ENCODE results near the gene FCHSD2. TPM values are rescaled to one million over a fixed set of nuclear protein-coding genes. Genes with fewer than 3 reads are reported as not detected.
A peak's percentile ranks its signal among the peaks of the same experiment; 100 is the strongest.

The FCHSD2 gene
- polyA plus RNA-seq, 1 donor from 2014 or later, result 72.1 TPM

DNA sequence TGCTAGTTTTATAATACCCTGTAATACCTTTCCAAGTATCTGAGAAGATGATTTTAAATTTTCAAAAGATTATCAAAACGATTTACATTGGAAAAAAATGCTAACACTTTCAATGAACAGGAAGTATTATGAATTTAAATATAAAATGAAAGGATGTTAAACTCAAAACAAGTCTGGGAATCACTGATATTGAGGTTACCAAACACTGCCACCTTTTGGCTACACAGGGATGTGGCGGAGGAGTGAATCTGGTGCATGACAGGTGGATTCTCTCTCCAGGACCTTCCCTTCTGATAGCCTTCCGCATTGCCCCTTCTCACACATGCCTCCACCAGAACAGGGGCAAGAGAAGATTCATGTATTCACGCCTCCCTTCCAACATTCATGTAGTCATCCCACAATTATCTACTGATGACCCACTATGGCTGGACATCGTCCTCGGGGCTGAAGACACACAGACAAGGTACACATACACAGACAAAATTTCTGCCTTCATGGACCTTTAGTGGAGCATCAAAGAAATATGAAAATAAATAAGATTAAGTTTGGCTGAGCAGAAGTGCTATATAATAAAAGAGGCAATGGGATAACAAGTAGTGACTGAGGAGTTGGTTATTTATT, 293.2 kb downstream of the FCHSD2 start:
- H3K36me3 Mint-ChIP-seq, result peaks cover 8% of the 10 kb centered on the region
- no peak overlapping the region for H3K4me3 Mint-ChIP-seq
- peaks cover 7 to 12% (median 7%) of the 10 kb centered on the region in 3 donors for H3K4me1 Mint-ChIP-seq
- no peaks in the 10 kb centered on the region for H3K27me3 Mint-ChIP-seq
- no peaks in the 10 kb centered on the region for H3K9me3 Mint-ChIP-seq
- peak overlapping the region in 2 of 3 donors; percentile 18 to 73 for H3K27ac Mint-ChIP-seq

DNA sequence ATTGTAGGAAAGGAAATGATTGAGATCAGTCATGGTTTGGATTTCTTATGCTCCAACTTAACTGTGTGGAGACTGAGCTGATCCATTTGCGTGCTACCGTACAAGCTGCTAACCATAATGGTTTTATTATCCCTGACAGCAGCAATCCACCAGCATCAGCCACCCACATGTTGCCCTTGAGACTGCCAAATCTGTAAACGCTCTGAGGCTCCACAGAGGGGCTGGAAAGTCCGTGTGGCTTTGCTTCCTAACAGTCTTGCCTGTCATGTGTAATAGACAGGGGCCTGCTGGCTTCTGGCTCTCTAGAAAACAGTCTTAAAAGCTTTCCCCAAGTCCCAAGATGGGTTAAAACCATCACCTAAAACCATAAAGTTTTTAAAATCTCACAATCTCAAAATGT, 297.8 kb downstream of the FCHSD2 start:
- peaks cover 6% of the 10 kb centered on the region for H3K36me3 Mint-ChIP-seq
- H3K27ac Mint-ChIP-seq, result peak overlapping the region in 2 of 3 donors; percentile 46 to 68
- no peaks in the 10 kb centered on the region for H3K9me3 Mint-ChIP-seq
- no peak overlapping the region for H3K4me3 Mint-ChIP-seq
- H3K27me3 Mint-ChIP-seq, result no peaks in the 10 kb centered on the region
- peaks cover 0 to 9% (median 0%) of the 10 kb centered on the region in 3 donors for H3K4me1 Mint-ChIP-seq

- Mint-ChIP-seq H3K27ac (peak overlapping the region in 1 of 3 donors; percentile 23), H3K4me1 (peaks cover 0 to 7% (median 3%) of the 10 kb centered on the region in 3 donors), H3K4me3 (no peak overlapping the region), H3K36me3 (peaks cover 6% of the 10 kb centered on the region), H3K27me3 (no peaks in the 10 kb centered on the region), H3K9me3 (no peaks in the 10 kb centered on the region)
These were observed 299.3 kb downstream of the FCHSD2 start for GRCh38 chr11:72842653-72843330.

GRCh38 chr11:72842126-72842525, 300.0 kb downstream of the FCHSD2 start:
- Mint-ChIP-seq H3K27me3 (no peaks in the 10 kb centered on the region), H3K36me3 (peaks cover 5% of the 10 kb centered on the region), H3K4me1 (peaks cover 0 to 7% (median 3%) of the 10 kb centered on the region in 3 donors), H3K27ac (peak overlapping the region in 2 of 3 donors; percentile 59 to 71), H3K4me3 (no peak overlapping the region), H3K9me3 (no peaks in the 10 kb centered on the region)

DNA sequence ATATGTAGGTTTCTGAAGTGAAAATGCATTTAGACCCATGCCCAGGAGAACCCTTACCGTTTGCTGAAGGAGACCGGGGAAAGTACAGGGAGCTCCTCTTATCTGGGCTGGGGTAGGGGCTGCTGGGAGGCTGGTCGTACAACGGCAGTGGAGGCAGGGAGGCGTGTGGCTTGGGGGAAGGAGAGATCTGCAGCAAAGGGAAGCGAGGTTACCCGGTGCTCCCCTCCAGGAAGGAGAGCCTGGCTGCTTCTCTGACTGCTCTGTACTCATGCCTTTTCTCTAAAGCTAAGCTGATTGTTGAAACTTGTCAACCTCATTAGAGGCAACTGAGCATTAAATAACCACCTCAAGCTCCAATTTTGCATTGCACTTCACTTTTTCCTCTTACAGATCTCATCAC, 300.7 kb downstream of the FCHSD2 start:
- Mint-ChIP-seq H3K4me1 (peaks cover 0 to 7% (median 3%) of the 10 kb centered on the region in 3 donors), H3K27me3 (no peaks in the 10 kb centered on the region), H3K9me3 (no peaks in the 10 kb centered on the region), H3K27ac (peak overlapping the region in 2 of 3 donors; percentile 59 to 71), H3K4me3 (no peak overlapping the region), H3K36me3 (peaks cover 5% of the 10 kb centered on the region)

- Mint-ChIP-seq H3K27ac (peak overlapping the region in 1 of 3 donors; percentile 64), H3K36me3 (peaks cover 3% of the 10 kb centered on the region), H3K4me1 (peaks cover 0 to 7% (median 3%) of the 10 kb centered on the region in 3 donors)
These were observed 301.3 kb downstream of the FCHSD2 start for GRCh38 chr11:72840780-72841179.

GRCh38 chr11:72838691-72839305, 303.3 kb downstream of the FCHSD2 start:
- H3K4me3 Mint-ChIP-seq, result no peak overlapping the region
- H3K36me3 Mint-ChIP-seq, result no peaks in the 10 kb centered on the region
- peaks cover 0 to 7% (median 2%) of the 10 kb centered on the region in 3 donors for H3K4me1 Mint-ChIP-seq
- H3K27me3 Mint-ChIP-seq, result no peaks in the 10 kb centered on the region
- H3K9me3 Mint-ChIP-seq, result no peaks in the 10 kb centered on the region
- H3K27ac Mint-ChIP-seq, result peak overlapping the region in 2 of 3 donors; percentile 41 to 70

More at GRCh38 chr11:72840780-72841179, 301.3 kb downstream of the FCHSD2 start:
- no peak overlapping the region for H3K4me3 Mint-ChIP-seq
- H3K27me3 Mint-ChIP-seq, result no peaks in the 10 kb centered on the region
- H3K9me3 Mint-ChIP-seq, result no peaks in the 10 kb centered on the region

GRCh38 chr11:72836111-72836510, 306.0 kb downstream of the FCHSD2 start:
- H3K4me3 Mint-ChIP-seq, result peak overlapping the region in 1 of 4 donors; percentile 26
- H3K27ac Mint-ChIP-seq, result peak overlapping the region in 2 of 3 donors; percentile 27 to 84
- H3K27me3 Mint-ChIP-seq, result no peaks in the 10 kb centered on the region
- peaks cover 3 to 11% (median 7%) of the 10 kb centered on the region in 3 donors for H3K4me1 Mint-ChIP-seq
- H3K36me3 Mint-ChIP-seq, result no peaks in the 10 kb centered on the region
- H3K9me3 Mint-ChIP-seq, result no peaks in the 10 kb centered on the region

DNA sequence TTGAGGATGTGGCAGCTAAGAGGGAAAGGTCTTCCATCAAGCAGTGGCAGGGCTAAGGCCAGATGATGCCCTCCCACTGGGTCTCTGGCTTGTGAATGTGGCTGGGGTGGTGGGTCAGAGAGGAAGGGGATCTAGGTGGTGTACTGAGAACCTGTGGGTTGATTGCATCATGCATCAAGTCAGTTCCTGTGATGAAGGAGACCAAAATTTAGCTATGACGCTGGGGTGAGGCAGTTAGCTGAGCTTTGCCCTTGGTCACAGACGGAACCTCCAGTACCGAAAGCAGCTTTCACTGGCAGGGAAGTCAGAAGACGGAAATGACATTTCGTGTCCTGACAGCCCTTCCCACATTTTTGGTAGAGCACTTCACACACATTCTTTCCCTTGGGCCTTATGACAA, 307.2 kb downstream of the FCHSD2 start:
- H3K27me3 Mint-ChIP-seq, result no peaks in the 10 kb centered on the region
- peaks cover 7 to 17% (median 7%) of the 10 kb centered on the region in 3 donors for H3K4me1 Mint-ChIP-seq
- H3K4me3 Mint-ChIP-seq, result peak overlapping the region in 1 of 4 donors; percentile 25
- H3K9me3 Mint-ChIP-seq, result no peaks in the 10 kb centered on the region
- H3K27ac Mint-ChIP-seq, result peak overlapping the region; percentile 27 to 96 (median 81)
- peaks cover 2% of the 10 kb centered on the region for H3K36me3 Mint-ChIP-seq

- peaks cover 3 to 15% (median 7%) of the 10 kb centered on the region in 3 donors for H3K4me1 Mint-ChIP-seq
- peak overlapping the region; percentile 27 to 96 (median 81) for H3K27ac Mint-ChIP-seq
- H3K36me3 Mint-ChIP-seq, result peaks cover 2% of the 10 kb centered on the region
- no peak overlapping the region for H3K4me3 Mint-ChIP-seq
- H3K9me3 Mint-ChIP-seq, result no peaks in the 10 kb centered on the region
- no peaks in the 10 kb centered on the region for H3K27me3 Mint-ChIP-seq
These were observed 308.2 kb downstream of the FCHSD2 start for GRCh38 chr11:72833811-72834493.

GRCh38 chr11:72833083-72833733, 308.9 kb downstream of the FCHSD2 start:
- Mint-ChIP-seq H3K27me3 (no peaks in the 10 kb centered on the region), H3K36me3 (peaks cover 2% of the 10 kb centered on the region), H3K4me1 (peaks cover 7 to 15% (median 11%) of the 10 kb centered on the region in 3 donors), H3K9me3 (no peaks in the 10 kb centered on the region), H3K27ac (peak overlapping the region in 2 of 3 donors; percentile 80 to 97), H3K4me3 (peak overlapping the region in 1 of 4 donors; percentile 36)

GRCh38 chr11:72832301-72833082, 309.6 kb downstream of the FCHSD2 start:
- Mint-ChIP-seq H3K27me3 (no peaks in the 10 kb centered on the region), H3K9me3 (no peaks in the 10 kb centered on the region), H3K4me1 (peaks cover 12 to 19% (median 15%) of the 10 kb centered on the region in 3 donors), H3K36me3 (peaks cover 2% of the 10 kb centered on the region), H3K4me3 (peak overlapping the region in 1 of 4 donors; percentile 36), H3K27ac (peak overlapping the region; percentile 80 to 98 (median 97))

- peak overlapping the region in 1 of 4 donors; percentile 25 for H3K4me3 Mint-ChIP-seq
- H3K27ac Mint-ChIP-seq, result peak overlapping the region; percentile 80 to 98 (median 97)
- H3K27me3 Mint-ChIP-seq, result no peaks in the 10 kb centered on the region
- peaks cover 2% of the 10 kb centered on the region for H3K36me3 Mint-ChIP-seq
- H3K9me3 Mint-ChIP-seq, result no peaks in the 10 kb centered on the region
- peaks cover 12 to 22% (median 15%) of the 10 kb centered on the region in 3 donors for H3K4me1 Mint-ChIP-seq
These were observed 310.4 kb downstream of the FCHSD2 start for GRCh38 chr11:72831521-72832300.

Measured in IgD-negative memory B cell (primary cell).